ENCODE results near the gene DEGS2. TPM values are rescaled to one million over a fixed set of nuclear protein-coding genes. Genes with fewer than 3 reads are reported as not detected.

The DEGS2 gene
- total and polyA plus RNA-seq, 2 of the 13 experiments (the other 11 are each of a cell fraction or from before 2014, with no cell fraction given): 0.09 TPM

GRCh38 chr14:100155049-100155621, 4.3 kb downstream of the DEGS2 start (continued):
- TF ChIP-seq ZBTB33 (CRISPR knock-in tag; IDR thresholded peaks at IDR 0.05) (peak; percentile 83), STAT6 (CRISPR knock-in tag; IDR thresholded peaks at IDR 0.05; ENCODE audit: borderline replicate concordance) (no peak), GATAD2A (CRISPR knock-in tag; IDR thresholded peaks at IDR 0.05) (no peak), ZNF264 (CRISPR knock-in tag; IDR thresholded peaks at IDR 0.05) (no peak), STAT5B (CRISPR knock-in tag; IDR thresholded peaks at IDR 0.05) (no peak), GMEB1 (CRISPR knock-in tag; IDR thresholded peaks at IDR 0.05; ENCODE audit: borderline replicate concordance) (no peak), ETV6 (CRISPR knock-in tag; conservative IDR thresholded peaks at IDR 0.05) (no peak; the same call in 1 of the 2 replicates), ZMYM2 (CRISPR knock-in tag; IDR thresholded peaks at IDR 0.05) (0 out of 2 replicates have a peak, but pooled peaks have one; percentile 32), ZNF343 (CRISPR knock-in tag; IDR thresholded peaks at IDR 0.05) (no peak), E2F5 (CRISPR knock-in tag; conservative IDR thresholded peaks at IDR 0.05) (no peak), PBX3 (CRISPR knock-in tag; IDR thresholded peaks at IDR 0.05; ENCODE audit: borderline replicate concordance) (no peak), BCLAF1 (IDR thresholded peaks at IDR 0.05) (no peak), GABPB1 (CRISPR knock-in tag; IDR thresholded peaks at IDR 0.05) (0 out of 2 replicates have a peak, but pooled peaks have one; percentile 23)

Measured in HepG2 (cell line).